IMR-90 (cell line): ENCODE results near the gene PLPP3. TPM values are rescaled to one million over a fixed set of nuclear protein-coding genes. Genes with fewer than 3 reads are reported as not detected.

ENCODE experiments used
- ATAC-seq: fragments of 200-7000 bp; cut with Tn5 transposase; 2 replicates; pipeline ENCODE4 v1.9.1; 2020; ENCODE audit warnings: low read depth, mild to moderate bottlenecking, moderate library complexity
- BruUV-seq: library from RNA; stranded (reverse); fragments of 400-500 nt; replicated peaks from 2 replicates; lab custom pipeline; 2021; lab: Mats Ljungman, UMichigan
- CTCF ChIA-PET: fragments of 300-600 bp; formaldehyde crosslinking; extraction: SDS; loops from one replicate; lab custom pipeline; 2021; ENCODE audit warnings: antibody characterized with exemption; lab: Yijun Ruan, JAX
- POLR2A ChIA-PET: fragments of 300-600 bp; sonication (Branson Sonifier 250); formaldehyde crosslinking; loops from one replicate; lab custom pipeline; 2022; ENCODE audit warnings: antibody characterized with exemption; ENCODE audit not compliant: unreplicated experiment; lab: Charles Lee
- DNase-seq: peaks from one replicate; pipeline ENCODE4 v3.0.0; 2013
- H2AFZ ChIP-seq: replicated peaks from 2 replicates; pipeline ENCODE3; 2013; ENCODE audit warnings: low read length, mild to moderate bottlenecking; ENCODE audit not compliant: poor library complexity
- H2AK5ac ChIP-seq: 2 replicates; pipeline ENCODE4 v1.6.1; 2013; ENCODE audit warnings: low read depth, low read length, inconsistent platforms
- H2AK9ac ChIP-seq: replicated peaks from 2 replicates; pipeline ENCODE3; 2013; ENCODE audit warnings: mild to moderate bottlenecking, low read depth, low read length, moderate library complexity; ENCODE audit not compliant: poor library complexity
- H2BK120ac ChIP-seq: 2 replicates; pipeline ENCODE4 v1.6.1; 2013; ENCODE audit warnings: low read depth, low read length, inconsistent platforms
- H2BK15ac ChIP-seq: 3 replicates; pipeline ENCODE4 v1.6.1; 2013; ENCODE audit warnings: low read depth, low read length, inconsistent platforms
- H2BK20ac ChIP-seq: 2 replicates; pipeline ENCODE4 v1.6.1; 2013; ENCODE audit warnings: low read depth, mild to moderate bottlenecking, inconsistent platforms, low read length, moderate library complexity
- H2BK5ac ChIP-seq: 2 replicates; pipeline ENCODE4 v1.6.1; 2013; ENCODE audit warnings: mild to moderate bottlenecking, low read depth, low read length, inconsistent platforms; ENCODE audit not compliant: poor library complexity, severe bottlenecking
- H3K14ac ChIP-seq: replicated peaks from 2 replicates; pipeline ENCODE4 v1.6.1; 2013; ENCODE audit warnings: low read depth, low read length, inconsistent platforms
- H3K18ac ChIP-seq: 2 replicates; pipeline ENCODE4 v1.6.1; 2013; ENCODE audit warnings: low read depth, low read length, control low read depth
- H3K23ac ChIP-seq: 2 replicates; pipeline ENCODE4 v1.6.1; 2013; ENCODE audit warnings: low read depth, low read length, inconsistent platforms
- H3K27ac ChIP-seq: 2 replicates; pipeline ENCODE4 v1.5.1; 2013; ENCODE audit warnings: mild to moderate bottlenecking, control low read depth, low read length; ENCODE audit not compliant: insufficient read depth
- H3K27me3 ChIP-seq: 2 replicates; pipeline ENCODE4 v1.6.1; 2013; ENCODE audit warnings: low read length; ENCODE audit not compliant: control insufficient read depth, insufficient read depth
- H3K36me3 ChIP-seq: 2 replicates; pipeline ENCODE4 v1.6.1; 2013; ENCODE audit warnings: low read length, mixed read lengths; ENCODE audit not compliant: control insufficient read depth, insufficient read depth
- H3K4ac ChIP-seq: 2 replicates; pipeline ENCODE4 v1.6.1; 2013; ENCODE audit warnings: low read depth, low read length, inconsistent platforms
- H3K4me1 ChIP-seq: 2 replicates; pipeline ENCODE4 v1.6.1; 2013; ENCODE audit warnings: low read length, mixed read lengths; ENCODE audit not compliant: control insufficient read depth, insufficient read depth
- H3K4me2 ChIP-seq: 2 replicates; pipeline ENCODE4 v1.6.1; 2013; ENCODE audit warnings: low read depth, mild to moderate bottlenecking, control low read depth, low read length, moderate library complexity
- H3K4me3 ChIP-seq: 2 replicates; pipeline ENCODE4 v1.5.1; 2013; ENCODE audit warnings: low read depth, mild to moderate bottlenecking, control low read depth, low read length, moderate library complexity; ENCODE audit not compliant: insufficient read depth
- H3K56ac ChIP-seq: 2 replicates; pipeline ENCODE4 v1.6.1; 2013; ENCODE audit warnings: low read length, inconsistent platforms; ENCODE audit not compliant: insufficient read depth; ENCODE audit errors: extremely low read depth
- H3K79me1 ChIP-seq, 2 experiments: 2 replicates each; pipeline ENCODE4 v1.6.1; 2013; ENCODE audit warnings: low read length in 2 of 2, inconsistent platforms in 1 of 2, low read depth in 1 of 2
- H3K9ac ChIP-seq: 2 replicates; pipeline ENCODE4 v1.6.1; 2013; ENCODE audit warnings: low read depth, low read length, control low read depth
- H3K9me1 ChIP-seq: 2 replicates; pipeline ENCODE4 v1.6.1; 2013; ENCODE audit warnings: low read length, inconsistent platforms; ENCODE audit not compliant: insufficient read depth
- H3K9me3 ChIP-seq: 2 replicates; pipeline ENCODE4 v1.6.1; 2013; ENCODE audit warnings: low read length; ENCODE audit not compliant: control insufficient read depth, insufficient read depth
- H4K20me1 ChIP-seq: 2 replicates; pipeline ENCODE4 v1.6.1; 2013; ENCODE audit warnings: low read length, inconsistent platforms; ENCODE audit not compliant: insufficient read depth
- H4K5ac ChIP-seq: 2 replicates; pipeline ENCODE4 v1.6.1; 2013; ENCODE audit warnings: mild to moderate bottlenecking, low read depth, low read length, control low read depth
- H4K8ac ChIP-seq, 2 experiments: 2 replicates each; pipeline ENCODE4 v1.6.1; 2013; ENCODE audit warnings: low read depth in 2 of 2, low read length in 2 of 2, control low read depth in 1 of 2, inconsistent platforms in 1 of 2
- H4K91ac ChIP-seq: 2 replicates; pipeline ENCODE4 v1.6.1; 2013; ENCODE audit warnings: low read depth, low read length, inconsistent platforms; ENCODE audit not compliant: insufficient read depth
- CEBPB ChIP-seq: IDR thresholded peaks from 2 replicates; pipeline ENCODE4 v1.6.1; 2012; ENCODE audit warnings: low read depth, low read length, improper control_type of control experiment
- FOS ChIP-seq: fragments of 150-350 bp; IDR thresholded peaks from 2 replicates; pipeline ENCODE4 v1.6.1; 2016; ENCODE audit warnings: low read depth, low read length
- MAFK ChIP-seq: IDR thresholded peaks from 2 replicates; pipeline ENCODE4 v1.6.1; 2012; ENCODE audit warnings: low read depth, low read length, improper control_type of control experiment
- MAZ ChIP-seq: IDR thresholded peaks from 2 replicates; pipeline ENCODE4 v1.6.1; 2012; ENCODE audit warnings: low read depth, mild to moderate bottlenecking, low read length, improper control_type of control experiment, moderate library complexity, borderline replicate concordance
- RCOR1 ChIP-seq: IDR thresholded peaks from 2 replicates; pipeline ENCODE4 v1.6.1; 2012; ENCODE audit warnings: mild to moderate bottlenecking, low read length, improper control_type of control experiment; ENCODE audit not compliant: insufficient replicate concordance
- WGBS, 2 experiments: methylation state at CpG; one replicate each; pipeline versions ENCODE4 v1.1.5 to v1.1.7; 2013; ENCODE audit warnings: missing lambda C conversion rate in 2 of 2; ENCODE audit not compliant: insufficient read length in 1 of 2; ENCODE audit errors: extremely low coverage in 2 of 2; 5-methylcytosine and 5-hydroxymethylcytosine counted together
- dilution Hi-C: fragments of 300-500 bp; cut with HindIII; formaldehyde crosslinking; loops from one replicate; pipeline ENCODE4 v1.14.3; 2018; ENCODE audit warnings: low sequenced_read_pairs; ENCODE audit not compliant: unreplicated experiment
- in situ Hi-C: fragments of 300-500 bp; cut with MboI; formaldehyde crosslinking; loops from 3 replicates; pipeline ENCODE4 v1.14.3; 2019; ENCODE audit warnings: low sequenced_read_pairs, inconsistent platforms, mixed read lengths
- intact Hi-C: fragments of 100-400 bp; cut with micrococcal nuclease; formaldehyde crosslinking; loops from 2 replicates; pipeline ENCODE4 v1.10.0; 2022
- polyA plus RNA-seq, 3 experiments: library from polyadenylated mRNA; depleted of rRNA; stranded (reverse); fragments of >200 nt; gene quantifications; 2 replicates each; pipeline ENCODE4 v1.2.3, GENCODE V29; 2012; ENCODE audit warnings: low replicate concordance in 1 of 3
- total RNA-seq: library from RNA; depleted of rRNA; stranded (reverse); fragments of >200 nt; gene quantifications from 2 replicates; pipeline ENCODE4 v1.2.3, GENCODE V29; 2012

Gene PLPP3
- total and polyA plus RNA-seq, 2 of the 4 experiments (the other 2 are of a cell fraction) = 49.9 to 56.6 TPM

- no peak overlapping the region for H2BK120ac ChIP-seq
- H3K56ac ChIP-seq = no peak overlapping the region
- H2BK5ac ChIP-seq = no peak overlapping the region
- no peaks in the 10 kb centered on the region for H3K9me3 ChIP-seq
- in situ Hi-C loops = loop anchor here (10.0 kb wide), 1 partner anchor 837 kb away; no protein-coding TSS in a partner anchor
- no peak overlapping the region for H3K4ac ChIP-seq
- peaks cover 91% of the 10 kb centered on the region for H4K20me1 ChIP-seq
- intact Hi-C loops = loop anchor here (10.0 kb wide), 2 partner anchors 247 to 717 kb away; no protein-coding TSS in a partner anchor
- no peak overlapping the region for H3K14ac ChIP-seq
- no peak overlapping the region for H2AK9ac ChIP-seq
- H3K36me3 ChIP-seq = peaks cover 27% of the 10 kb centered on the region
- no peaks in the 10 kb centered on the region for H3K27me3 ChIP-seq
- no peak overlapping the region for H3K18ac ChIP-seq
- H4K91ac ChIP-seq = no peak overlapping the region
- WGBS, 2 experiments = no CpG with 5 or more reads among the region's 1 CpG
- no TSS peak for BruUV-seq
- DNase-seq (no peak), ATAC-seq (peak; percentile 45; the same call in 1 of the 2 replicates)
- H3K4me3 ChIP-seq = no peak overlapping the region
- ChIA-PET POLR2A (no interaction called here), CTCF (no interaction called here)
- H3K27ac ChIP-seq = no peak overlapping the region
- no peak overlapping the region for H2AFZ ChIP-seq
- no peak overlapping the region for H3K23ac ChIP-seq
- dilution Hi-C loops = no loop called here
- H3K4me1 ChIP-seq = peaks cover 22% of the 10 kb centered on the region
- H2BK20ac ChIP-seq = peak overlapping the region; percentile 32; the same call in 1 of the 2 replicates
- H4K5ac ChIP-seq = no peak overlapping the region
- H2BK15ac ChIP-seq = no peak overlapping the region
- H3K9ac ChIP-seq = no peak overlapping the region
- H3K79me1 ChIP-seq = peaks cover 15 to 67% of the 10 kb centered on the region in 2 experiments
- H2AK5ac ChIP-seq = no peak overlapping the region
- peak overlapping the region; percentile 67; the same call in 1 of the 2 replicates for H3K4me2 ChIP-seq
- H3K9me1 ChIP-seq = peaks cover 5% of the 10 kb centered on the region
- no peak overlapping the region; a peak in 1 of 4 replicates for H4K8ac ChIP-seq
- TF ChIP-seq CEBPB (peak; percentile 26; the same call in 1 of the 2 replicates), MAZ (no peak), MAFK (no peak), FOS (peak; percentile 6; the same call in 1 of the 2 replicates), RCOR1 (no peak)
These were observed 7.9 kb downstream of the PLPP3 start for GRCh38 chr1:56571448-56571847.
